Measurements from ENCODE around the gene BUD23. TPM values are rescaled to one million over a fixed set of nuclear protein-coding genes. Genes with fewer than 3 reads are reported as not detected.

BUD23 gene
- total and polyA plus RNA-seq, 7 donors, result 34.2 to 86.8 (median 37.1) TPM

DNA sequence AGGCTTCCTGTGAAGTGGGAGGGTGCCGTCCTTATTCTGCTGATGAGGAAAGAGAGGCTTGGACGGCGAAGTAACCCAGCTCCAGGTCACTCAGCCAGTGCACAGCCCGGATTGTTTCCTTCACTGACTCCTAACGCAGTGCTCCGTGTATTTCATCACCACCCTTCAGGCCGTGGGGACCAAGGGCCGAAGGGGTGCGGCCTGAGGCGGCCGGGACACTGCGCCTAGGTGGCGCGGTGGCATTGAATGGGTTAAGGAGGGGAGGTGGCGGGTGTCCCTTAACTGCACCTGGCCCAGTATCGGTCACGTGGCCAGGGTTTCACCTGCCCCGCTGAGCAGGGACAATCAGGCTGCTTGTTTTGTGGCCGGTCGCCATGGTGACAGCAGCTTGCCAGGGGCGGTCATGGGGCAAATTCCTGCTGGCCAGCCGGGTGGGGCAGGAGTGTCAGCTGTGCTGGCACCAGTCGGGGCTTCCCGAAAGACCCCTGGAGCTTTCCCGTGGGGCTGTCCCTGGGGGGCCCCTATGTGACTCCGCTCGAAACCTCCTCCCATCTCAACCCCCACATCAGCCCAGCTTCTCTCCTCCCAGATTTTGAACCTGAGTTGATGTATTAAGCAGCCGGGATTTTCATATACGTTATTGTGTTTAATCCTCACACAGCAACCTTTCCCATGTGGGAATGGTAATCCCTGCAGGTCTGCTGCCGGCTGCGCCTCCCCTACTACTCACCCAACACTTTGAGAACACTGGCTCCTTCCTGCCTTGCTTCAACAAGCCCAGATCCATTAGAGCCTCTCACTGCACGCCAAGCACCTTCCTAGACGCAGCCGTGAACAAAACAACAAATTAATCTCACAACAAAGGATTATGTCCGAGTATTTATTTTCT, 59.6 kb downstream of the BUD23 start:
- no peaks in the 10 kb centered on the region for H3K9me3 ChIP-seq
- intact Hi-C loops (cut with DNase I), result no loop called here
- peaks cover 0 to 31% (median 14%) of the 10 kb centered on the region in 4 donors for H3K4me1 ChIP-seq
- 11 to 43% methylated on average over 35 of the region's 35 CpGs for WGBS, 2 donors
- no peaks in the 10 kb centered on the region for H3K36me3 ChIP-seq
- no peaks in the 10 kb centered on the region for H3K27me3 ChIP-seq
- TF ChIP-seq, protein P1, sequence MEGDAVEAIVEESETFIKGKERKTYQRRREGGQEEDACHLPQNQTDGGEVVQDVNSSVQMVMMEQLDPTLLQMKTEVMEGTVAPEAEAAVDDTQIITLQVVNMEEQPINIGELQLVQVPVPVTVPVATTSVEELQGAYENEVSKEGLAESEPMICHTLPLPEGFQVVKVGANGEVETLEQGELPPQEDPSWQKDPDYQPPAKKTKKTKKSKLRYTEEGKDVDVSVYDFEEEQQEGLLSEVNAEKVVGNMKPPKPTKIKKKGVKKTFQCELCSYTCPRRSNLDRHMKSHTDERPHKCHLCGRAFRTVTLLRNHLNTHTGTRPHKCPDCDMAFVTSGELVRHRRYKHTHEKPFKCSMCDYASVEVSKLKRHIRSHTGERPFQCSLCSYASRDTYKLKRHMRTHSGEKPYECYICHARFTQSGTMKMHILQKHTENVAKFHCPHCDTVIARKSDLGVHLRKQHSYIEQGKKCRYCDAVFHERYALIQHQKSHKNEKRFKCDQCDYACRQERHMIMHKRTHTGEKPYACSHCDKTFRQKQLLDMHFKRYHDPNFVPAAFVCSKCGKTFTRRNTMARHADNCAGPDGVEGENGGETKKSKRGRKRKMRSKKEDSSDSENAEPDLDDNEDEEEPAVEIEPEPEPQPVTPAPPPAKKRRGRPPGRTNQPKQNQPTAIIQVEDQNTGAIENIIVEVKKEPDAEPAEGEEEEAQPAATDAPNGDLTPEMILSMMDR (IDR thresholded peaks at IDR 0.05), result no peak
- no peak for TF ChIP-seq POLR2AphosphoS5 (IDR thresholded peaks at IDR 0.05)
- TF ChIP-seq POLR2A (IDR thresholded peaks at IDR 0.05), result no peak
- TF ChIP-seq EP300 (IDR thresholded peaks at IDR 0.05), result no peak
- H3K27ac ChIP-seq, result peak overlapping the region in 1 of 4 donors; percentile 25
- DNase-seq, result peak; percentile 69
- no peak overlapping the region for H3K4me3 ChIP-seq

DNA sequence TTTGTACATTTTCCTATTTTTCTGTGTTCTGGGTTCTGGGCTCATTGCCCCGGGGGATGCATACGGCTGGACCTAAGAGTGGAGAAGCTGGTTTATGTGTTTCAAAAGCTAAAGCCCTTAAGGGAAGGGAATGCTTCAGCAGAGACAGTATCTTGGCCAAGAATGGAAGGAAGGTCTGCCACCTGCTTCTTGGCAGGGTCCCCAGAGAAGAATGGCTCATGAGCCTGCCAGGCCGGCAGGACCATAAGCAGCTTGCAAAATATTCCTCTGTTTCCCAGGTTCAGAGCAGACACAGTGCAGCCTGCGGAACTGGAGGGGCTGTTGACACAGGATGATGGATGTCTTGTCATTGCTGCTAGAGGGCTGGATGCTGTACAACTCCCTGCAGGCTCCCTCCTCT, 63.0 kb downstream of the BUD23 start:
- Histone ChIP-seq H3K27ac (peak overlapping the region in 2 of 4 donors; percentile 28 to 68), H3K4me1 (peaks cover 0 to 19% (median 9%) of the 10 kb centered on the region in 4 donors), H3K27me3 (no peaks in the 10 kb centered on the region), H3K9me3 (no peaks in the 10 kb centered on the region), H3K4me3 (no peak overlapping the region), H3K36me3 (no peaks in the 10 kb centered on the region)
- TF ChIP-seq, protein P1 (IDR thresholded peaks at IDR 0.05), result no peak
- no peak for TF ChIP-seq POLR2A (IDR thresholded peaks at IDR 0.05)
- no peak for TF ChIP-seq EP300 (IDR thresholded peaks at IDR 0.05)
- peak in 1 of 4 donors; percentile 10 for TF ChIP-seq POLR2AphosphoS5 (IDR thresholded peaks at IDR 0.05)
- 27 to 63% methylated on average over 4 of the region's 4 CpGs for WGBS, 2 donors
- intact Hi-C loops (cut with DNase I), result no loop called here
- DNase-seq, result no peak

Small RNA genes within 50 kb of the gene (small RNA-seq; reads per million reads assigned to genes)
- gene MIR4284 (0 to 0.06 (median 0) reads per million in 3 donors), gene RN7SL265P (0 reads per million in 3 donors)

Other genes starting within 250 kb of the BUD23 start
- 1 to 10 TPM in 1 of 4 donors, under 1 TPM in 3; 0.28 to 2.1 (median 0.70) TPM for gene FZD9, start 249.8 kb upstream of the BUD23 start, total RNA-seq
- under 1 TPM in 1 of 3 donors, not detected in 2; 0.20 TPM for gene FZD9, start 249.8 kb upstream of the BUD23 start, polyA plus RNA-seq
- 10 to 100 TPM; 47.2 to 67.3 (median 53.5) TPM for gene BAZ1B, start 161.3 kb upstream of the BUD23 start, total RNA-seq
- gene BAZ1B, start 161.3 kb upstream of the BUD23 start, polyA plus RNA-seq, result 10 to 100 TPM; 13.8 to 33.4 (median 17.1) TPM
- gene BCL7B, start 125.9 kb upstream of the BUD23 start, total RNA-seq, result 100 to 1,000 TPM; 113 to 155 (median 129) TPM
- gene BCL7B, start 125.9 kb upstream of the BUD23 start, polyA plus RNA-seq, result 100 to 1,000 TPM in 1 of 3 donors, 10 to 100 TPM in 2; 58.1 to 114 (median 95.7) TPM
- 10 to 100 TPM; 17.1 to 29.6 (median 26.9) TPM for gene TBL2, start 105.0 kb upstream of the BUD23 start, total RNA-seq
- 10 to 100 TPM in 1 of 3 donors, 1 to 10 TPM in 2; 5.4 to 28.2 (median 6.2) TPM for gene TBL2, start 105.0 kb upstream of the BUD23 start, polyA plus RNA-seq
- gene MLXIPL, start 59.1 kb upstream of the BUD23 start, total RNA-seq, result 10 to 100 TPM in 2 of 4 donors, 1 to 10 TPM in 2; 2.5 to 15.0 (median 10.8) TPM
- gene MLXIPL, start 59.1 kb upstream of the BUD23 start, polyA plus RNA-seq, result 10 to 100 TPM in 1 of 3 donors, 1 to 10 TPM in 2; 1.6 to 11.9 (median 4.8) TPM
- 1 to 10 TPM; 1.6 to 8.7 (median 4.4) TPM for gene VPS37D, start 15.8 kb upstream of the BUD23 start, total RNA-seq
- gene VPS37D, start 15.8 kb upstream of the BUD23 start, polyA plus RNA-seq, result 1 to 10 TPM in 1 of 3 donors, under 1 TPM in 1, not detected in 1; 0.60 to 1.0 TPM
- gene DNAJC30, start 144 bp upstream of the BUD23 start, total RNA-seq, result 1 to 10 TPM; 3.3 to 7.6 (median 5.8) TPM
- 1 to 10 TPM; 5.1 to 9.4 (median 6.6) TPM for gene DNAJC30, start 144 bp upstream of the BUD23 start, polyA plus RNA-seq
- gene STX1A, start 36.1 kb downstream of the BUD23 start, total RNA-seq, result 10 to 100 TPM; 16.1 to 24.6 (median 19.8) TPM
- 1 to 10 TPM; 1.8 to 5.7 (median 2.4) TPM for gene STX1A, start 36.1 kb downstream of the BUD23 start, polyA plus RNA-seq
- 10 to 100 TPM in 2 of 4 donors, 1 to 10 TPM in 2; 5.4 to 13.0 (median 9.2) TPM for gene ABHD11, start 55.2 kb downstream of the BUD23 start, total RNA-seq
- 10 to 100 TPM; 79.3 to 91.3 (median 81.7) TPM for gene ABHD11, start 55.2 kb downstream of the BUD23 start, polyA plus RNA-seq
- gene CLDN3, start 86.7 kb downstream of the BUD23 start, total RNA-seq, result 1 to 10 TPM in 1 of 4 donors, under 1 TPM in 1, not detected in 2; 0.71 to 1.1 TPM
- gene CLDN3, start 86.7 kb downstream of the BUD23 start, polyA plus RNA-seq, result 100 to 1,000 TPM; 174 to 705 (median 231) TPM
- under 1 TPM in 2 of 4 donors, not detected in 2; 0.16 to 0.71 TPM for gene CLDN4, start 147.4 kb downstream of the BUD23 start, total RNA-seq
- 100 to 1,000 TPM; 210 to 690 (median 293) TPM for gene CLDN4, start 147.4 kb downstream of the BUD23 start, polyA plus RNA-seq
- 1 to 10 TPM in 3 of 4 donors, under 1 TPM in 1; 0.99 to 5.5 (median 2.1) TPM for gene METTL27, start 158.9 kb downstream of the BUD23 start, total RNA-seq
- gene METTL27, start 158.9 kb downstream of the BUD23 start, polyA plus RNA-seq, result 10 to 100 TPM in 1 of 3 donors, 1 to 10 TPM in 2; 2.1 to 12.3 (median 4.8) TPM
- not detected for gene TMEM270, start 177.6 kb downstream of the BUD23 start, total RNA-seq
- under 1 TPM in 1 of 3 donors, not detected in 2; 0.39 TPM for gene TMEM270, start 177.6 kb downstream of the BUD23 start, polyA plus RNA-seq